Cardiac muscle cell (in vitro differentiated cells and primary cell): Measurements from ENCODE around the gene STRIT1. TPM values are rescaled to one million over a fixed set of nuclear protein-coding genes. Genes with fewer than 3 reads are reported as not detected.

Source experiments
- DNase-seq, 2 donors: peaks; one replicate each; pipeline versions ENCODE4 v3.0.0 to v3.0.0-alpha.2; 2010 to 2017; ENCODE audit warnings: low read depth in 1 of 2, low spot score in 1 of 2
- H3K27ac ChIP-seq: fragments of 200-600 bp; sonication (generic); 2 replicates; pipeline ENCODE4 v1.5.1; 2016
- H3K27me3 ChIP-seq: fragments of 200-600 bp; sonication (generic); 2 replicates; pipeline ENCODE4 v1.6.0; 2016; ENCODE audit warnings: control low read depth
- H3K36me3 ChIP-seq: fragments of 200-600 bp; sonication (generic); 2 replicates; pipeline ENCODE4 v1.5.1; 2016; ENCODE audit warnings: control low read depth
- H3K4me1 ChIP-seq: fragments of 200-600 bp; sonication (generic); 2 replicates; pipeline ENCODE4 v1.8.1; 2017; ENCODE audit warnings: low read depth, mild to moderate bottlenecking, mixed run types
- H3K4me3 ChIP-seq: fragments of 200-600 bp; sonication (generic); 2 replicates; pipeline ENCODE4 v1.5.1; 2016; ENCODE audit warnings: mild to moderate bottlenecking
- H3K9me3 ChIP-seq: fragments of 200-600 bp; sonication (generic); 2 replicates; pipeline ENCODE4 v1.5.1; 2017; ENCODE audit warnings: low read depth, mild to moderate bottlenecking, control low read depth
- CTCF ChIP-seq: IDR thresholded peaks from 2 replicates; pipeline ENCODE4 v1.5.1; 2012; ENCODE audit warnings: low read depth, mild to moderate bottlenecking, low read length
- polyA plus RNA-seq: library from polyadenylated mRNA; unstranded; fragments of >200 nt; fragmentation: Nextera tagmentation; extraction: Ambion mirVana; gene quantifications from 2 replicates; pipeline ENCODE4 v1.2.1, GENCODE V29; 2016
- total RNA-seq: library from RNA; depleted of rRNA; stranded (reverse); fragments of >200 nt; gene quantifications from 2 replicates; pipeline ENCODE4 v1.2.3, GENCODE V29; 2016

Gene STRIT1
- total and polyA plus RNA-seq, 2 experiments from 2014 or later, result not detected

DNA sequence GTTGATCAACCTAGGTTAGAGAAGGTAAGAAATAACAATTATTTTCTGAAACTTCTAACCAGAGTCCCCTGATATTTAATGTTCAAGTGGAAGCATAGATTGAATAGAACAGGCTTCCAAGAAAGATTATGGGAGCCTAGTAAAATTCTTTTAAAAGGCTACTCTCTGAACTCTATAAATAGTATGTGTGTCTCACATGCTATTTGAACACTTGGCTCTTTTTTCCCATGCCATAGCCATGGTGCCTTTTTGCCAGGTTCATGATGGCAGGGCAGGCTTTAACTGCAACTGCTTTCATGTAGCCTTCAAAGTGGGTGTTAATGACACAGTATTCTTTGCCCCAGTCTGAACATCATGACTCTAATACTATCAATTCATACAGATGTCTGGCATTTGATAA is 22.9 kb upstream of the STRIT1 start:
- no peak for DNase-seq
- TF ChIP-seq CTCF, result no peak
- Histone ChIP-seq H3K9me3 (no peaks in the 10 kb centered on the region), H3K4me3 (no peak overlapping the region), H3K4me1 (peaks cover 13% of the 10 kb centered on the region), H3K36me3 (no peaks in the 10 kb centered on the region), H3K27me3 (no peaks in the 10 kb centered on the region), H3K27ac (no peak overlapping the region)

GRCh38 chr3:155313916-155314315 is 20.4 kb upstream of the STRIT1 start:
- Histone ChIP-seq H3K4me3 (no peak overlapping the region), H3K27ac (no peak overlapping the region), H3K36me3 (no peaks in the 10 kb centered on the region), H3K4me1 (peaks cover 13% of the 10 kb centered on the region), H3K9me3 (no peaks in the 10 kb centered on the region), H3K27me3 (no peaks in the 10 kb centered on the region)
- TF ChIP-seq CTCF, result no peak
- no peak for DNase-seq

- DNase-seq, result peak in 1 of 2 donors; percentile 12
- Histone ChIP-seq H3K36me3 (no peaks in the 10 kb centered on the region), H3K27ac (no peak overlapping the region), H3K9me3 (no peaks in the 10 kb centered on the region), H3K4me3 (no peak overlapping the region), H3K27me3 (no peaks in the 10 kb centered on the region), H3K4me1 (peaks cover 13% of the 10 kb centered on the region)
- TF ChIP-seq CTCF, result no peak
Measured at GRCh38 chr3:155313300-155313699, 19.8 kb upstream of the STRIT1 start.

DNA sequence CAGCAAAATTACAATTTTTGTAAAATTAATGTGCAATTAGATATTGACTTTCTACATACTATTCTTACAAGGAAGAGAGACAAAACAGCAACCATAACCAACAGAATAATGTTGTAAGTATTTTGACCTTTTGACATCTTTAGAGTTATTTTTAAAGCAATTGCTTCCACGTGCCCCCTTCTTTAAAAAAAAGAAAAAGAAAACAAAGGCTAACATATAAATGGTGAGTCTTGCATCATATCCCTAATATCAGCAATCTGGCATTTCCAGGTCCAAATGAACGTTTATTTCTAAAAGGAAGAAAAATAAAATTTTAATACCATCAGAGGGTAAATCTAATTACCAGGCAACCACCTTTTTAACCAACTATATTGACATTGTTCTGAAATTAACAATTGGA is 19.3 kb upstream of the STRIT1 start:
- TF ChIP-seq CTCF, result no peak
- Histone ChIP-seq H3K4me1 (peaks cover 13% of the 10 kb centered on the region), H3K27me3 (no peaks in the 10 kb centered on the region), H3K27ac (no peak overlapping the region), H3K36me3 (no peaks in the 10 kb centered on the region), H3K4me3 (no peak overlapping the region), H3K9me3 (no peaks in the 10 kb centered on the region)
- peak in 1 of 2 donors; percentile 38 for DNase-seq

DNA sequence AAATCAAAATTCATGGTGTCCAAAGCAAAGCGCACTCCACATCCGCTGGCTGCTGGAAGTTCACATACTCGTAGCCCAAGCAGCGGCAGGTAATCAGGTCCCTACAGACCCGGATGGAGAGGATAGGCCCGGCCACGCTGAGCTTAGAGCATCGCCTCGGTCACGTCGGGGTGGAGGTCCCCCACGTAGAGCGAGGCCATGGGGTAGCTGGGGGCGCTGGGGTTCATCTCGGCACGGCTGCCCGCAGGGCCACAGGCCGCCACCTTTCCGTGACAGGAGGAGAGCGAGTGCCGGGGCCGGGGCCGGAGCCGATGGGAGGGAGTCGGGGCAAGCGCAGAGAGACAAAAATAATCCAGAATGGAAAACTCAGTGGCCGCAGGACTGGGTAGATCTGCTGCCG is 16.1 kb upstream of the STRIT1 start:
- H3K27ac ChIP-seq, result no peak overlapping the region
- DNase-seq, result no peak
- no peaks in the 10 kb centered on the region for H3K27me3 ChIP-seq
- H3K4me1 ChIP-seq, result peaks cover 13% of the 10 kb centered on the region
- H3K4me3 ChIP-seq, result no peak overlapping the region
- no peaks in the 10 kb centered on the region for H3K9me3 ChIP-seq
- no peaks in the 10 kb centered on the region for H3K36me3 ChIP-seq
- TF ChIP-seq CTCF, result no peak

- no peak overlapping the region for H3K4me3 ChIP-seq
- no peaks in the 10 kb centered on the region for H3K9me3 ChIP-seq
- no peak overlapping the region for H3K27ac ChIP-seq
- H3K4me1 ChIP-seq, result peaks cover 13% of the 10 kb centered on the region
- H3K27me3 ChIP-seq, result no peaks in the 10 kb centered on the region
- no peaks in the 10 kb centered on the region for H3K36me3 ChIP-seq
- no peak for TF ChIP-seq CTCF
- peak in 1 of 2 donors; percentile 33 for DNase-seq
Measured at GRCh38 chr3:155308831-155309230, 15.3 kb upstream of the STRIT1 start.
